ENCODE measurements around the gene FAAH.

GRCh38 chr1:46411601-46412341 lies 17.7 kb downstream of the FAAH start:
- no peak for TF ChIP-seq GATA2 (IDR thresholded peaks at IDR 0.05; ENCODE audit: low read depth, low read length)
- TF ChIP-seq GATA3 (IDR thresholded peaks at IDR 0.05; ENCODE audit: low read depth, low read length): no peak

Data from SH-SY5Y (cell line).